Spleen (tissue), 11 donors: ENCODE data around the gene FBXO28. TPM values are rescaled to one million over a fixed set of nuclear protein-coding genes. Genes with fewer than 3 reads are reported as not detected.

ENCODE experiments used
- DNase-seq: peaks from one replicate; pipeline ENCODE4 v3.0.0-alpha.2; 2020
- H3K27ac ChIP-seq, 8 donors: fragments of 200-600 bp; sonication (generic) in 7 of 8; 1 replicate in 4 of 8; 2 replicates in 4 of 8; pipeline versions ENCODE4 v1.5.0 to v1.8.0; 2016 to 2021; ENCODE audit warnings: inconsistent platforms in 4 of 8, mild to moderate bottlenecking in 4 of 8, moderate library complexity in 1 of 8
- H3K27me3 ChIP-seq, 7 donors: fragments of 200-600 bp; sonication (generic) in 6 of 7; replicated peaks in 1 of 7; 1 replicate in 4 of 7; 2 replicates in 3 of 7; pipeline versions ENCODE4 v1.5.0 to v1.8.0; 2016 to 2021; ENCODE audit warnings: inconsistent platforms in 3 of 7, mild to moderate bottlenecking in 1 of 7
- H3K36me3 ChIP-seq, 6 donors: fragments of 200-600 bp; sonication (generic) in 5 of 6; 1 replicate in 4 of 6; 2 replicates in 2 of 6; pipeline versions ENCODE4 v1.5.0 to v1.8.0; 2016 to 2021; ENCODE audit warnings: inconsistent platforms in 2 of 6
- H3K4me1 ChIP-seq, 6 donors: fragments of 200-600 bp; sonication (generic) in 5 of 6; 1 replicate in 3 of 6; 2 replicates in 3 of 6; pipeline versions ENCODE4 v1.5.0 to v1.8.0; 2016 to 2021; ENCODE audit warnings: inconsistent platforms in 3 of 6
- H3K4me3 ChIP-seq, 8 donors: fragments of 200-600 bp; sonication (generic) in 7 of 8; 1 replicate in 4 of 8; 2 replicates in 4 of 8; pipeline versions ENCODE4 v1.5.0 to v1.8.0; 2016 to 2021; ENCODE audit warnings: inconsistent platforms in 4 of 8, mild to moderate bottlenecking in 4 of 8, moderate library complexity in 2 of 8
- H3K9me3 ChIP-seq, 8 donors: fragments of 200-600 bp; sonication (generic) in 7 of 8; 1 replicate in 4 of 8; 2 replicates in 4 of 8; pipeline versions ENCODE4 v1.5.0 to v1.8.0; 2016 to 2021; ENCODE audit warnings: inconsistent platforms in 4 of 8
- CTCF ChIP-seq, 11 experiments: fragments of 200-600 bp in 7 of 11; fragments of 450-650 bp in 4 of 11; sonication (generic) in 4 of 11; IDR thresholded peaks in 8 of 11; conservative IDR thresholded peaks in 3 of 11; 1 replicate in 7 of 11; 2 replicates in 4 of 11; pipeline versions ENCODE4 v1.4.0 to v1.8.0; 2016 to 2021; ENCODE audit warnings: antibody characterized with exemption in 11 of 11, inconsistent platforms in 4 of 11, mild to moderate bottlenecking in 1 of 11
- POLR2A ChIP-seq, 3 donors: fragments of 450-650 bp; IDR thresholded peaks; one replicate each; pipeline ENCODE4 v1.5.1; 2017; ENCODE audit warnings: antibody characterized with exemption in 3 of 3, mild to moderate bottlenecking in 1 of 3
- POLR2AphosphoS5 ChIP-seq, 3 donors: sonication (generic); formaldehyde crosslinking; IDR thresholded peaks; one replicate each; pipeline ENCODE4 v1.5.1; 2017; ENCODE audit warnings: antibody characterized with exemption in 3 of 3
- WGBS, 5 donors: extraction: QIAGEN DNeasy Blood & Tissue Kit in 3 of 5; methylation state at CpG; one replicate each; pipeline versions ENCODE4 v1.1.5 to v1.1.7; 2013 to 2018; 5-methylcytosine and 5-hydroxymethylcytosine counted together
- intact Hi-C: fragments of 100-400 bp; cut with DNase I; formaldehyde crosslinking; loops from one replicate; pipeline ENCODE4 v1.15.0; 2023; ENCODE audit warnings: low total_unique reads
- polyA plus RNA-seq, 3 donors: library from polyadenylated mRNA; stranded (reverse); fragments of 200-250 nt; gene quantifications; one replicate each; pipeline ENCODE4 v1.2.1, GENCODE V29; 2013
- total RNA-seq, 7 donors: library from RNA; depleted of rRNA in 3 of 7; stranded (reverse); fragments of >200 nt in 3 of 7; fragmentation: NEBNext Ultra II Directional in 4 of 7; extraction: Animal tissue kit (Norgen Biotek cat#: 25700) in 4 of 7; gene quantifications; one replicate each; pipeline versions ENCODE4 v1.1.0 to v1.2.1, GENCODE V29; 2016 to 2021
- donor health status: healthy with polysubstance abuse.
- donor health status: DM: no; HTN: no; CAD: no; lungs with moderate emphysema.
- donor health status: DM: no; HTN: no; CAD: no.
- donor health status: Bipolar disorder and iron deficiency.
- donor health status: healthy.
- donor health status: DM: no; HTN: no; CAD: no.
- donor health status: DM: yes; HTN: yes; CAD: no.

Gene FBXO28
- total and polyA plus RNA-seq, 10 donors, result 7.3 to 34.5 (median 25.9) TPM

- DNase-seq, result no peak
- peak overlapping the region in 2 of 8 donors; percentile 99 for H3K27ac ChIP-seq
Observed at GRCh38 chr1:224180783-224181452, 67.0 kb downstream of the FBXO28 start.

GRCh38 chr1:224181453-224181810 is 67.5 kb downstream of the FBXO28 start:
- H3K4me3 ChIP-seq, result no peak overlapping the region
- WGBS, 5 donors, result 89 to 97% (median 92%) methylated on average over 4 of the region's 4 CpGs
- peaks cover 9 to 50% (median 37%) of the 10 kb centered on the region in 6 donors for H3K4me1 ChIP-seq
- H3K27me3 ChIP-seq, result no peaks in the 10 kb centered on the region
- no peak for DNase-seq
- no peaks in the 10 kb centered on the region for H3K9me3 ChIP-seq
- H3K27ac ChIP-seq, result peak overlapping the region; percentile 96 to 99 (median 99)
- H3K36me3 ChIP-seq, result peaks cover 0 to 9% (median 0%) of the 10 kb centered on the region in 6 donors
- intact Hi-C loops, result loop anchor here (5.0 kb wide), 1 partner anchor 66 kb away; no protein-coding TSS in a partner anchor
- no peak for TF ChIP-seq POLR2AphosphoS5 (IDR thresholded peaks at IDR 0.05)
- TF ChIP-seq CTCF (IDR thresholded peaks at IDR 0.05 in 8 of 11, conservative IDR thresholded peaks at IDR 0.05 in 3 of 11), result no peak
- TF ChIP-seq POLR2A (IDR thresholded peaks at IDR 0.05), result no peak

More at GRCh38 chr1:224180783-224181452, 67.0 kb downstream of the FBXO28 start:
- Histone ChIP-seq H3K27me3 (no peaks in the 10 kb centered on the region), H3K4me1 (peaks cover 9 to 46% (median 32%) of the 10 kb centered on the region in 6 donors), H3K4me3 (no peak overlapping the region), H3K9me3 (no peaks in the 10 kb centered on the region), H3K36me3 (peaks cover 0 to 8% (median 0%) of the 10 kb centered on the region in 6 donors)
- intact Hi-C loops, result loop anchor here (5.0 kb wide), 1 partner anchor 66 kb away; no protein-coding TSS in a partner anchor
- no peak for TF ChIP-seq POLR2AphosphoS5 (IDR thresholded peaks at IDR 0.05)
- no peak for TF ChIP-seq CTCF (IDR thresholded peaks at IDR 0.05 in 8 of 11, conservative IDR thresholded peaks at IDR 0.05 in 3 of 11)
- TF ChIP-seq POLR2A (IDR thresholded peaks at IDR 0.05), result no peak
- WGBS, 5 donors, result 94 to 97% (median 97%) methylated on average over 11 of the region's 11 CpGs

DNA sequence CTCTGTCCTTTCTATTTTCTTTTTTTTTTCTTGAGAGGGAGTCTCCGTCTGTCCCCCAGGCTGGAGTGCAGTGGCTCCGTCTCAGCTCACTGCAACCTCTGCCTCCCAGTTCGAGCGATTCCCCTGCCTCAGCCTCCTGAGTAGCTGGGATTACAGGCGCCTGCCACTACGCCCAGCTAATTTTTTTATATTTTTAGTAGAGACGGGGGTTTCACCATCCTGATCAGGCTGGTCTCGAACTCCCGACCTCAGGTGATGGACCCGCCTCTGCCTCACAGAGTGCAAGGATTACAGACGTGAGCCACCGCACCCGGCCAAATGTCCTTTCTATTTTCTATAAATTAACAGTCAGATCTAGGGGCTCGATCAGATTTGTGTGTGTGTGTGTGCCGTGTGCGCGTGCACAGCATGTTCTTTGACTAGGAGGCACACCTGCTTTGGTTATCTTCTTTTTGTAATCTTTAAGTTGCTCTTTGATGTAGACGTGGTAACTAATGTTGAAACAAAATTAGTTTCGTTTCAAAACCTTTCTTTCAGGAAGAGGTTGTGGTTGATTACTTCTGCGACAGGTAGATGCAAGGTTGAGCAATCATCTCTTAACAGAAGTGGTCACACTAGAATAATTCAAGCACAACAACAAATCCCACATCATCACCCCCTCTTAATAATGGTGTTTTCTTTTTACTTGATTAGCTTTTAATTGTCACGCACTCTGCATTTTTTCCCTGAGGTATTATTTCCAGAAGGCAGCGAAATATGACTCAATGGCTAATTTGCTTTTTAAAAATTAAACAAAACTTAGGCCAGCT is 68.3 kb downstream of the FBXO28 start:
- peak; percentile 80 for DNase-seq
- Histone ChIP-seq H3K27me3 (no peaks in the 10 kb centered on the region), H3K36me3 (peaks cover 0 to 14% (median 0%) of the 10 kb centered on the region in 6 donors), H3K4me1 (peaks cover 9 to 58% (median 45%) of the 10 kb centered on the region in 6 donors), H3K27ac (peak overlapping the region; percentile 96 to 99 (median 99)), H3K9me3 (no peaks in the 10 kb centered on the region), H3K4me3 (peak overlapping the region; percentile 68 to 96 (median 88))
- intact Hi-C loops, result loop anchor here (5.0 kb wide), 1 partner anchor 65 kb away; no protein-coding TSS in a partner anchor
- 43 to 51% (median 46%) methylated on average over 22 of the region's 22 CpGs for WGBS, 5 donors
- TF ChIP-seq CTCF (IDR thresholded peaks at IDR 0.05 in 8 of 11, conservative IDR thresholded peaks at IDR 0.05 in 3 of 11) (no peak), POLR2A (IDR thresholded peaks at IDR 0.05) (no peak), POLR2AphosphoS5 (IDR thresholded peaks at IDR 0.05) (no peak)
